EH (cell line): ENCODE measurements around the gene ARPC5L.
"Not testable (repeated sequence)": the region's sequence is repeated elsewhere in the genome, so short reads cannot be mapped to it uniquely, and the experiment has no call there.

Experiments used
- DNase-seq: peaks from one replicate; pipeline ENCODE4 v3.0.0-alpha.2; 2015; ENCODE audit warnings: low read depth

Gene ARPC5L

DNA sequence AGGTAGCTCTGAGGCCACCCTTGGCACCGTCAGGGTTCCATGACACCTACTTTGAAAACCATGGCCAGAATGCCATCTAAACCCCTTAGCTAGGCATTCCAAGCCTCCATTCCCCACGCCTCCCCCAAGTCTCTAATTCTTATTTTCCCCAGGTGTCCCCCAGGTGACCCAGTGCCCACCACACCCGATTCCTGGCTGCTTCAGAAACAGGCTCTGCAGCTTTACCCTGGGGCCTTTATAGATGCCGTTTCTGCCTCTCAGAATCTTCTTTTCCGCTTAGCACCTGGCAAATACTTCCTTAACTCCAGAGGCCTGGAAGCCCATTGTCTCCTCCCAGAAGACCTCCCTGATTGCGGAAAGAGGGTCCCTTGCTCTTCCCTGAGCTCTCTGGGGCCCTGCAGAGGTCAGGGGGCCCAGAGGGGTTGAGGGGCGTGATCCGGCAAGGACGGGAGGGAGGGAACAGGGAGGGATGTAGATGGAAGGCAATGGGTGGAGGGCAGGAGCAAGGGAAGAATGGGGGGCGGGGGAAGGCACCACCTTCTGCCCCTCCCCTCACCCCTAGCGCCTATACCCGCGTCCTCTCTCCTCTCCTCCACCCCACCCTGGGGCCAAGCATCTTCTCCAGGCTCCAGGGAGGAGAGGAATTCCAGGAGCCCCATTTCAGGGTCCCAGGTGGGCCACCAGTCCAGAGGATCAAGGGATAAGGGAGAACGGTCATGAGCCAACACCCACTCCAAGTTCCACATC lies 20.7 kb upstream of the ARPC5L start:
- DNase-seq, result no peak

DNA sequence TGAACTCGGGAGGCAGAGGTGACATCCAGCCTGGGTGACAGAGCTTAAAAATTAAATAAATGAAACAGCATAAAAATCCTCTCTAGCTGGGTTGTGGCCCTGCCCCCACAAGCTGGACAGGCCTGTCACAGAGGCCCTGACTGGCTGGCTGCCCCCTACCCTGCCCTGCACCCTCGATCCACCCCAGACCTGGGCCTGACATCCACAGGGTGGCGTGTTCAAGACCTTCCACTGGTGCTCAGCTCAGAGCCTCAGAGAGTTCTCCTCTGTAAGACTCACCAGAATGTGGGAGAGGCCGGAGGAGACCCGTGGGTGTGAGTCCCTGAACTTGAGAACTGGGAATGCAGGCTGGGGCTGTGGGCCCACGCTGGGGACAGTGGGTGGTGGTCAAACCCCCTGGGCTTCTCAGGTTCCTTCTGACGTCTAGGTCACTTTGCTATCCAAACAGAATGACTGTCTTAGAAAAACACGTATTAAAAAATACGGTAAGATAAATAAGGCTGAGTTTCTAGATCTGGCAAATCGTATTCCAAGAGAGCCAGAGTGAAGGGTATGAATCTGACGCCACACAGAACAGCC lies 18.4 kb upstream of the ARPC5L start:
- DNase-seq, result no peak

DNA sequence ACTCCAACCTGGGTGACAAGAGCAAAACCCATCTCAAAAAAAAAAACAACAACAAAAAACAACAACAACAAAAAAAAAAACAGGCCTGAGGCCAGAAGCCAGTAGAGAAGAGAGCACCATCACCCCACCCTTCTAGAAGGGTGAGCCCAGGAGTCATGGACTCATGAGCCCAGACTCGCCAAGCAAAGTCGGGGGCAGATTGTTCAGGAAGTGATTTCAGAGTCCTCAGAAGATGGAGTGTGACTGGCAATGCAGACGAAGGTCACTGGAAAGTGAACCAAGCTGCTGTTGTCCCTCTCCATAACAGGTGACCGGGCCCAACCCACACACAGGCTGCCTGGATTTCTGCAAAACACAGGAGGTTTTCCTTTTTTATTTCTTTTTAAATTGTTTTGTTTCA lies 17.6 kb upstream of the ARPC5L start:
- no peak for DNase-seq

DNA sequence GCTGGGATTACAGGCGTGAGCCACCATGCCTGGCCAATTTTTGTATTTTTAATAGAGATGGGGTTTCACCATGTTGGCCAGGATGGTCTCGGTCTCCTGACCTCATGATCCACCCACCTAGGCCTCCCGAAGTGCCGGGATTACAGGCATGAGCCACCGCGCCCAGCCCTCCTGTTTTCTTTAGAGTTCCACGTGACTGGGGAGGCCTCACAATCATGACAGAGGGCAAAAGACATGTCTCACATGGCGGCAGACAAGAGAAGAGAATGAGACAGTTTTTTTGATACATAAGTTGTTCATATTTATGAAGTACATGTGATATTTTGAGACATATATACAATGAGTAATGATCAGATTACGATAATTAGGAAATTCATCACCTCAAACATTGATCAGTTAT lies 15.5 kb upstream of the ARPC5L start:
- not testable (repeated sequence) for DNase-seq

DNA sequence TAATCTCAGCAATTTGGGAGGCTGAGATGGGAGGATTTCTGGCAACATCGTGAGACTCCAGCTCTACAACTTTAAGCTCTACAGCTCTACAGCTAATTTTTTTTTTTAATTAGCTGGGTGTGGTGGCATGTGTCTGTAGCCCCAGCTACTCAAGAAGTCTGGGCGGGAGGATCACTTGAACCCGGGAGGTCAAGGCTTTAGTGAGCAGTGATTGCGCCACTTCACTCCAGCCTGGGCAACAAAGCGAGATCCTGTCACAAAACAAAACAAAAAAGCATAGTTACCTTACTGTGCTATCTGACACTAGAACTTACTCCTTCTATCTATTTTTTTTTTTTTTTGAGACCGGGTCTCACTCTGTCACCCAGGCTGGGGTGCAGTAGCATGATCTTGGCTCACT lies 15.0 kb upstream of the ARPC5L start:
- DNase-seq, result no peak

DNA sequence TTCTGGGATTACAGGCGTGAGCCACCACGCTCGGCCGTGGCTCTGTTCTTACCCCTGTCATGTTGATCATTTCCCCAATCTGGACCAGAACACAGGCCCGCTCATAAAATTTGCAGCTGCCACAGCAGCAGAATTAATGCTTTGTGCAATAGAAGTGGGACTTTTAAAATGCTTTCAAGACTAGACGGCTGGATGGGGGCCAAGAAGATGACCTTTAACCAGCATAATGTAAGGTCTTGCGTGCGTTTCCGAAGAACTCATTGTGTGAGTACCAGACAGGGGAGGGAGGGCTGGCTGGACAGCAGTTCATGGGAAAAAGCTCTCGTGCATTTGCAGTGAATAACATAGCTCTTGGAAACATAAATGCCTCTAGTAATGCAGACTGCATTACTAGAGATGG lies 12.1 kb upstream of the ARPC5L start:
- DNase-seq, result peak; percentile 84

DNA sequence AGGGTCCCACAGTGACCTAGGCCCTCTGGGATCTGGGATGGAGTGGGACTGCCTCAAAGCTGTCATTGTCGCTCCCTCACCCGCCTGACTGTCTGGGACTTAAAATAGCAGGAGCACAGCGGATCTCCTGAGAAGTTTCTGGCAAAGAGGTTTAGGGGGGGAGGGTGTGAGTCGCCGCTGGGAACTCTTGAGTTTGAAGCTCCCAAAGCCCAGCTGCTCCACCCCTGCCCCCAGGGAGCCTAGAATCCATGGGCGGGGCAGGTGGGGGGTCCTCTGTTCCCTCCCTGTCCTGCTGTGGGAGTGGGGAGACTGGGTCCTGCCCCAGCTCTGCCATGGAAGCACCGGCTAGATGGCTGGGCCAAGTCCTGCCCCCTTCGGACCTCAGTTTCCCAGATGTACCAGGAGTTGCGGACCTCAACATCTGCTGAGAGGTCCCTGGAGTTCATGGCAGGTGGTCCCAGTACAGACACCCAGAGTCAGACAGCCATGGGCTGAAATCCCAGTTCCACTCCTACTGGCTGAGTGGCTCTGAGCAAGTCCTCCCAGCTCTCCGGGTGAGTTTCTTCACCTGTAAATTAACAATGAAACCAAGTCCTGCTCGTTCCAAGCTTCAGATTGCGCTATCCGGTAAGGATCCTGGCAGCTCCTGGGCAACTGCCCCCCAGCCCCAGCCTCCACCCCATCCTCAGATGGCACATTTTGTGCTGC lies 9.7 kb upstream of the ARPC5L start:
- DNase-seq, result no peak

DNA sequence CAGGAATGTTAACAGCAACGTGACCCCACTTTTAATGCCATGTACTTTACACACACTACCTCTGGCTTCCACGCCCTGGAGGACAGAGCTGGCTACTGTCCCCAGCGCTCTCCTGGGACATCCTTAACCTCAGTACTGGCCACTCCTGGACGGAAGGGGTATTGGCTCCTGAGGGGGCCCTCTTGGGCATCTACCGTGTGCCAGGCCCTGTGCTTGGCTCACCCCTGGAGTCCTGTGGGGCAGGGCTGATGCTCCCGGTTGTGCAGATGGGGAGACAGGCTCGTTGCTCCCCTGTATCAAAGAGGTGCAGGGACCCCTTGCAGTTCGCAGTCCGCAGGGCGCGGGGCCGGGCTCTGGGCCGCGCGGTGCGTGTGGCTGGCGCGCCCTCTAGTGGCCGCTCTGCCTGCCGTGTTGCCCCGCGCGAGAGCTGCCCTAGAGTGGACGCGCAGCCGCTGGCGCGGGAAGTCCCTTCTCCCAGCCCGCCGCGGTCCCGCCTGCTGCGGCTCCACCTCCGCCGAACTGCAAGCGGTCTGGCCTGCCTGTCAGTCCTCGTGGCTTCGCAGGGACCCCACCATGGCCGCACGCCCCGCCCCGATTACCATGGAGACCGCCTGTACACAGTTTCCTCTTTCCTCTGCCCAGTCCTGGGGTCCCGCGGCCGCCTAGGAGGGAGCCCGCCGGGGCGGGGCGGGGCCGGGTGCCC lies 8.9 kb upstream of the ARPC5L start, which contains the start of gene WDR38:
WDR38 (plus strand) TSS at position 632 of the 703 bp plus-strand sequence. CDS start 72 bp downstream, outside the sequence.
- DNase-seq, result peak; percentile 82

DNA sequence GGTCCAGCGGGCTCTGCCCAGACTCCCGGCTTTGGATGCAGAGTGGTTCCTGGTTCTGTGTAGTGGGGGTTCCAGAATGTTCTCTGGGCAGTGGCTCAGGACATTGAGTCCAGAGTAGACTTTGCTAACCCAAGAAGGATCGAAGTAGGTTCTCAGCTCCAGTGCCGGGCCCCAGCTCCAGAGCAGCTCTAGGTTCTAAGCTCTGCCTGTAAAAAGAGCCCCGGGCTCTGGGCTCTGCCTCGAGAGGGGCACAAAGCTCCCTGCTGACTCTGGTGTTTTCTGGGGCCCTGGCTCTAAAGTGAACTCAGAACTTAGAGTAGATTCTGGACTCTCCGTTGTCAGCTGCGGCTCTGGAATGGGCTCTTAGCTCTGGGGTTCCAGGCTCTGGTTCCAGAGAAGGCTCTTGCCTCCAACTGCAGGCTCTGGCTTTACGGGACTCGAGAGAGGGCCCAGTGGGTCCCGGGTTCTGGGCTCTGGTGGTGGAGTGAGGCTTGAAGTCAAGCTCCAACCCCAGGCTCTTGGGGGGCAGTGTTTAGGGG lies 8.3 kb upstream of the ARPC5L start:
- no peak for DNase-seq

DNA sequence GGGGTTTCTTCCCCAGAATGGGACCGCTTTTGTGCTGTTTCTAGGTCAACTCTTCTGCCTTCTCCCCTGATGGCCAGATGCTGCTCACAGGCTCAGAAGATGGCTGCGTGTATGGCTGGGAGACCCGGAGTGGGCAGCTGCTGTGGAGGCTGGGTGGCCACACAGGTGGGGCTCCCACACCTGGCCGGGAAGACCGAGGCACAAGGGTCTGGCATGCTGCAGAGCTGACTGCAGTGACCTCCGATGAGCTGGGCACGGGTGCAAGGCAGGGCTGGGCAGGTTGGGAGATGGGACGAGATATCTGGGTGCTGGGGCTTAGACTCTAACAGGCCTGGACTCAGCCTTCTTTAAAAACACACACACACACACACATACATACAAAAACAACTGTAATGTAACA lies 7.8 kb upstream of the ARPC5L start:
- DNase-seq, result no peak

DNA sequence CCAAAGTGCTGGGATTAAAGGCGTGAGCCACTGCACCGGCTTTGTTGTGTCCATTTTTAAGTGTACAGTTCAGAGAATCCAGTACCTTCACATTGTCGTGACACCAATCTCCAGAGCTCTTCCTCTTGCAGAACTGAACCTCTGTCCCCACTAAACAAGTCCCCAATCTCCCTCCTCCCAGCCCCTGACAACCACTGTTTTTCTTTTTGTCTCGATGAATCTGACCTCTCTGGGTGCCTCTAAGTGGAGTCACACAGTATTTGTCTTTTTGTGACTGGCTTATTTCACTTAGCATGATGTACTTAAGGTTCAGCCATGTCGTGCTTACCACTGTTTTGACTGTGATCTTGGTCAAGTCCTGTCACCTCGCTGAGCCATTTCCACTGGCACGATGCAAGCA lies 7.1 kb upstream of the ARPC5L start:
- DNase-seq, result no peak

DNA sequence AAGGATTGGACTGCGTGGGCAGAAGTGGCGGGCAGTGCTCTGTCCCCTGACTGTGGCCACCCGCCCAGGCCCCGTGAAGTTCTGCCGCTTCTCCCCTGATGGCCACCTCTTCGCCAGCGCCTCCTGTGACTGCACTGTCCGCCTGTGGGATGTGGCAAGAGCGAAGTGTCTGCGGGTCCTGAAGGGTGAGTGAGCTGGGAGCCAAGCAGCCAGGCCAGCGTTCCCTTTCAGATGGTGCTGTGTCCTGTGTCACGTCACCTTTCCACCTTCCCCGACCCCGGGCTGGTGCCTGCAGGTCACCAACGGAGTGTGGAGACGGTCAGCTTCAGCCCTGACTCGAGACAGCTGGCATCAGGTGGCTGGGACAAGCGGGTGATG lies 6.4 kb upstream of the ARPC5L start:
- DNase-seq, result no peak

DNA sequence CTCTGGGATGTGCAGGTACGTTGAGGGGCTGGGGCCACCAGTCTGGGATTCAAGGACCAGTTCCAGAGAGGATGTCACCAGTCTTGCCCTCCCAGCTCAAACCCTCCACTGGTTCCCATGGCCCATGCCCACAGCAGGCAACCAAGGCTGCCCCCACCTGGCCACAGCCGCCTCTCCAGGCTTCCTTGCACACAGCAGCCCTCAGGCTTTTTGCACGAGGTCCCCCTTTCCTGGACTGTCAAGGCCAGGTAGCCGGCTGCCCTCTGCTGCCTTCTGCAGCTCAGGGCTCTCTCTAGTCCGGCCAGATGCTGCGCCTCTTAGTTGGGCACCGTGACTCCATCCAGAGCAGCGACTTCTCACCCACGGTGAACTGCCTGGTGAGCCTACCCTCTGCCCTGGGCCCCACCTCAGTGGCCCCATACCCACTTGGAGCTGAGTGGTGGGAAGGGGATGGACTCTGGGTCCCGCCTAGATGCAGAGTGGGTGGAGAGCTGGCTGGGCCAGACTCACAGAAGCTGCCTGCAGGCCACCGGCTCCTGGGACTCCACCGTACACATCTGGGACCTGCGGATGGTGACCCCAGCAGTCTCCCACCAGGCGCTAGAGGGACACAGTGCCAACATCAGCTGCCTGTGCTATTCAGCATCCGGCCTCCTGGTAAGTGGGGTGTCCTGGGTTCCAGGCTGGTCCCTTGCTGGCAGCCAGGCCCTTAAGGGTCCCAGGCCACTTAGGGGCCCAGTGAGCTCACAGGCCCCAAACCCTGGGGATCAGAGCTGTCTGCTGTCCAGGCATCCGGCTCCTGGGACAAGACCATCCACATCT lies 5.8 kb upstream of the ARPC5L start:
- DNase-seq, result peak; percentile 36

DNA sequence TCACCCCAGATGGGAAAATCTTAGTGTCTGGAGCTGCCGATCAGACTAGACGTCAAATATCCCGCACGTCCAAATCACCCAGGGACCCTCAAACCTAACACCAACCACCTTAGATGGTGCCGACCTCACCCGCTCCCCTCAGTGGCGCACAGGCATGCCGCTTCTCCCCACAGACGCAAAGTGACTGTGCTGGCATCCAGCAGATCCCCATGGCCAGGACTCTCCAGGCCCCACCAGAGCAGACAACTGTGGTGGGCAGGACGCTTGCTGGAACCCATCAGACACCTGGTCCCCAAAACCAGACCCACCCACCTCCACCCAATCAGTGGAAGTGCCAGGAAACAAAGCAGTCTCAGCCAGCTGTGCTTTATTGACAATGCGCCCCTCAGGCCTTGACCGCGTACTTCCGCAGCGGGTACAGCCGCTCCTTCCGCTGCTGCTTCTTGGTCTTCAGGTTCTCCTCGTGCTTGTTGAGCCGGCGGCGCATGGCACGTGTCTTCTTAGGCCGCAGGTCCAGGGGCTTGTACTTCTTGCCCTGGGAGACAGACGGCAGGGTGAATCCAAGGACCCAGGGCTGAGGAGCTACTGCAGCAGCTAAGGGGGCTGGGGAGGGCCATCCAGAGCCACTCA lies 4.3 kb upstream of the ARPC5L start:
- DNase-seq, result no peak

DNA sequence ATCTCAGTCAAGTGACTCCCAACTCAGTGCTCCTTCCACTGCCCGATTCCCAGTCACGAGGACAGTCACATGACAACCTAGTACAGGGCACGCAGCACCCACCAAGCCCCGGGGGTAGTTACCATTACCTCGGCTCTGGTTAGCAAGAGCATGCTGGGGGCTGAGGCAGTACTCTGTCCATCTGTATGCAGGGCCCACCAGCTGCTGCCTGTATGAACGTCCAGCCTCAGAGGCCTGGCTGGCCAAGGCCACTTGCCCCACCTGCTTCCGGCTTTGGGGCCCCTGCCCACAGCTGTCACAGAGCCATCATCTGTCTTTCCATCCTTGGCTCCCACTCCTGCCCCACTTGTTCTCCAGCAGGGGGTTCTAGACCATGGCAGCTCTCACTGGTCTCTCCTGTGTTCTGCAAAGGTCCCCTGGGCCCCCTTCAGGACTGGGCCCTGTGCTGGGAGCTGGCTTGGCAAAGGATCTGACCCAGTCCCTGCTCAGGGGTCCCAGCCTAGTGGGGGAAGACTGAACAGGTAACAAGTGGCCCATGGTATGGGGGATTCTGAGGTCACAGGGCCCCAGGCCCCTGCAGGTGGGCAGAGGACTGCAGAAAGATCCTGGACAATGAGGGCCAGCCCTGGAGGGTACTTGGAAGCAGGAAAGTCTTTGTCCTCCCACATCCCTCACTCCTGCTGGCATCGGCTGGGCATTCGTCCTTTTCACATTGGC lies 3.4 kb upstream of the ARPC5L start:
- no peak for DNase-seq

DNA sequence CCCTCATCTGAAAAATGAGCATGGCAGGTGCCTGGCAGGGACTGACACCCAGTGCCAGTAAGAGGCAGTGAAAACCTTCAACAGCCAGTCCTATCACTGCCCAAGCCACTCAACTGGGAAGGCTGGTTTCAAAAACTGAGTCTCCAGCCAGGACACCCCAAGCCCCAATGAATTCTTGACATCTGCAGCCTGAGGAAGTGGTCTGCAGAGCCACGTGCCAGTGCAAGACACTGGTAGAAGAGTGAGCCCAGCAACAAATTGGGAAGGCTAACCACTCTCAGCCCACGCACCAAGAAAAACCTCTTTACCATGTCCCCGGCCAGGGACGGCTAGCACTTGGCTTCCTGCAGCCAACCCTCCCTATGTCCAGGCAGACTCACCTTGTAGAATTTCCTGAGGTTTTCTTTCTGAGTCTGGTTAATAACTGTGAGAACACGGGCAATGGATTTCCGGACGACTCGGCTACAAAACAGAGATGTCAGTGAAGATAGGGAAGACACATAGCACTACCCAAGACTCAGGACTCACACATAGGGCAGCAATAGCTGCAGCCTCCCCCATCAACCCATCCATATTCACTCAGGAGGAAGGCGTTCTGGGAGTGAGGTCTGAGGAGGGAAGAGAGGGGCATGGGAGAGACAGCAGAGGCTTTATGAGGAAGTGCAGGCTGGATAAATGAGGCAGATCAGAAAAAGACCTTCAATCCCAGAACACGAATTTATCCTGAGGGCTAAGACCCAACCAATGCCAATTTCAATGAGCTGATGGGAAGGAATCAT lies 1.9 kb upstream of the ARPC5L start:
- DNase-seq, result no peak

DNA sequence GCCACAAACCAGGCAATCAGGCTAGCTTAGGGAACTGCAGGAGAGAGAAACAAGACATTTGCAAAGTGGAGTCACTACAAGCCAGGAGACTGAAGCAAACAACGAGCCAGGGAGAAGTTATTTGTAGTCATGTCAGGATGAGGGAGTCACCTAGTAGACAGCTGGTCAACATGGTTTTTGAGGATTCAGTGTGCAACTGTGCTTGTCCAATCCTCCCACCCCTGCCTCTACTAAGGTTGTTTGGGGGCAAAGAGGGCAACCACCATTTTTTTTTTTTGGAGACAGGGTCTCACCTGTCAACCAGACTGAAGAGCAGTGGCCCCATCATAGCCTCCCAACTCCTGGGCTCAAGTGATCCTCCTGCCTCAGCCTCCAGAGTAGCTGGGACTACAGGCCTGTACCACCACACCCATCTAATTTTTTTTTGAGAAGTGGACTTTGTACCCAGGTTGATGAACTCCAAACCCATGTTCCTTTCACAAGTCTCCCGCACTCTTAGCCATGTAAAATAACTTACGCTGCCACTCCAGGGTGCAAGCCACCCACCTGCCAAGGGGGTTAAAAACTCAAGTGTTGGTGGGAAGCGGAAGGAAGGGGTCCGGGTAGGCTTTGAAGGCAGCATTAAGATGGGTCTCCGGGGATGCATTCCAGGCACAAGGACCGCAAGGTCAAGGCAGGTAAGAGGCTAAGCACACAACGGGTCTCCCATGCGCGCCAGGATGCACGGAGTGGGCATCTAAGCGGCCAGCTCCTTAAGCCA lies 1.2 kb upstream of the ARPC5L start:
- no peak for DNase-seq

DNA sequence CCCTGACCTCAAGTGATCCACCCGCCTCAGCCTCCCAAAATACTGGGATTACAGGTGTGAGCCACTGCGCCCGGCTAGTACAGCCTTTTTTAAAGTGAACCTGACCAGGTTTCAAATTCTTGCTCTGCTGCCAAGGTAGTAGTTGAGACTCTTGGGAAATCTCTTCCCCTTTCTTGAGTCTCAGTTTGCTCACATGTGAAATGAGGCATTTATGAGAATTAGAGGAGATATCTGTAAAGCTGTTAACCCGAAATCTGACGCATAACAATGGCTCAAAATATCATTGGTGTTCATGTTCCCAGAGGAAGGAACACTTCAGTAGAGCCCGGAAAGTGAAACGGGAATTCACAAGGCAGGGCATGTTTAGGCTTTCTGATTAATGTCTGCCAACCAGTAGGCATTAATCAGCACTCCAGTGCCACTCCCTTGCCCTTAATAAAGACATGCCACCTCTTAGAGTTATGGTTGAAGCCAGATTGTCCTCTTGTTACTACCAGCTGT lies 1.5 kb downstream of the ARPC5L start:
- no peak for DNase-seq
